Activated naive CD4-positive, alpha-beta T cell treated with anti-CD3 and anti-CD28 coated beads, Interleukin-2, amount 50 U/mL, for 24 hours (primary cell): ENCODE measurements around the gene NOTCH1.

ENCODE experiments used
- H3K27ac Mint-ChIP-seq: one replicate; pipeline ENCODE4 v1.8.0; 2021; ENCODE audit warnings: mild to moderate bottlenecking, mixed read lengths
- H3K27me3 Mint-ChIP-seq: one replicate; pipeline ENCODE4 v1.8.0; 2021; ENCODE audit warnings: mixed read lengths
- H3K36me3 Mint-ChIP-seq: one replicate; pipeline ENCODE4 v1.8.0; 2021; ENCODE audit warnings: mixed read lengths
- H3K4me1 Mint-ChIP-seq: one replicate; pipeline ENCODE4 v1.8.0; 2021; ENCODE audit warnings: mixed read lengths
- H3K4me3 Mint-ChIP-seq: one replicate; pipeline ENCODE4 v1.8.0; 2021; ENCODE audit warnings: mild to moderate bottlenecking, mixed read lengths
- H3K9me3 Mint-ChIP-seq: one replicate; pipeline ENCODE4 v1.8.0; 2021; ENCODE audit warnings: mixed read lengths

The NOTCH1 gene

DNA sequence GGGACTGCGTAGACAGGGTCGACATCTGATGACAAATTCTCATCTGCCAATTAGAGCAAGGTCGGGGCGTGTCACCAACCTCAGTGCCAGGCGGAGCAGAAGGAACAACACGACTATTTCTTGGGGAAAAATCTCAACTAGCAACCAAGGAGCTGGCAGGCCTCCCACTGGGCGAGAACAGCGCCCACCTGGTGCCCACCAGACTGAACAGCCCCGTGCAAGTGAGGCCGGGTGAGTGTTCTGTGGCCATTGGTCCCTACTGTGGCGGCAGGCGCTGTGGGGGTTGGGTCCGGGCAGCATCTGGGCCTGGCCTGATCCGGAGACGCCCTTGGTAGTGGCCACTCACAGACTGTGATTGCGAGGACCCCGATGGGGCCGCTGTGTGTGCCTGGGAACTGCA, 11.5 kb downstream of the NOTCH1 start:
- no peaks in the 10 kb centered on the region for H3K9me3 Mint-ChIP-seq
- no peaks in the 10 kb centered on the region for H3K27me3 Mint-ChIP-seq
- H3K4me1 Mint-ChIP-seq = peaks cover 66% of the 10 kb centered on the region
- peak overlapping the region; percentile 79 for H3K27ac Mint-ChIP-seq
- peak overlapping the region; percentile 79 for H3K4me3 Mint-ChIP-seq
- peaks cover 4% of the 10 kb centered on the region for H3K36me3 Mint-ChIP-seq

DNA sequence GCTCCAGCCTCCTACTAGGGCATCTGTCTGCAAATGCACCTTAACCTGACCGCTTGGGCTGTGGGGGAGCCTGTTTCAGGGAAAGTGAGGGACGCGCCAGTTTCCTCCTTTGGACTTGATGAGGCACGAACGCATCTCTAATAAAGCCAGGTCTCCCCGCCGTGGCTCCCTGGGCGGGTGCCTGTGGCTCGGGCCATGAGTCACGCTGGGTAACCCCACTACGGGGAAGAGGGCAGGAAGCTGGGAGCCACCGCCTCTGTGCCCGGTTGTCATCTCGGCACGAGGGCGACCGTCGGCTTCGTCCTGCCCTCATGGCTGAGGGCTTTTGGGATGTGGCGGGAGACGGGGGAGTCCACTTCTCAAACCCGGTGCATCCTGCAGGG, 12.1 kb downstream of the NOTCH1 start:
- peak overlapping the region; percentile 79 for H3K27ac Mint-ChIP-seq
- H3K27me3 Mint-ChIP-seq = no peaks in the 10 kb centered on the region
- peak overlapping the region; percentile 79 for H3K4me3 Mint-ChIP-seq
- peaks cover 1% of the 10 kb centered on the region for H3K36me3 Mint-ChIP-seq
- H3K4me1 Mint-ChIP-seq = peaks cover 60% of the 10 kb centered on the region
- no peaks in the 10 kb centered on the region for H3K9me3 Mint-ChIP-seq

DNA sequence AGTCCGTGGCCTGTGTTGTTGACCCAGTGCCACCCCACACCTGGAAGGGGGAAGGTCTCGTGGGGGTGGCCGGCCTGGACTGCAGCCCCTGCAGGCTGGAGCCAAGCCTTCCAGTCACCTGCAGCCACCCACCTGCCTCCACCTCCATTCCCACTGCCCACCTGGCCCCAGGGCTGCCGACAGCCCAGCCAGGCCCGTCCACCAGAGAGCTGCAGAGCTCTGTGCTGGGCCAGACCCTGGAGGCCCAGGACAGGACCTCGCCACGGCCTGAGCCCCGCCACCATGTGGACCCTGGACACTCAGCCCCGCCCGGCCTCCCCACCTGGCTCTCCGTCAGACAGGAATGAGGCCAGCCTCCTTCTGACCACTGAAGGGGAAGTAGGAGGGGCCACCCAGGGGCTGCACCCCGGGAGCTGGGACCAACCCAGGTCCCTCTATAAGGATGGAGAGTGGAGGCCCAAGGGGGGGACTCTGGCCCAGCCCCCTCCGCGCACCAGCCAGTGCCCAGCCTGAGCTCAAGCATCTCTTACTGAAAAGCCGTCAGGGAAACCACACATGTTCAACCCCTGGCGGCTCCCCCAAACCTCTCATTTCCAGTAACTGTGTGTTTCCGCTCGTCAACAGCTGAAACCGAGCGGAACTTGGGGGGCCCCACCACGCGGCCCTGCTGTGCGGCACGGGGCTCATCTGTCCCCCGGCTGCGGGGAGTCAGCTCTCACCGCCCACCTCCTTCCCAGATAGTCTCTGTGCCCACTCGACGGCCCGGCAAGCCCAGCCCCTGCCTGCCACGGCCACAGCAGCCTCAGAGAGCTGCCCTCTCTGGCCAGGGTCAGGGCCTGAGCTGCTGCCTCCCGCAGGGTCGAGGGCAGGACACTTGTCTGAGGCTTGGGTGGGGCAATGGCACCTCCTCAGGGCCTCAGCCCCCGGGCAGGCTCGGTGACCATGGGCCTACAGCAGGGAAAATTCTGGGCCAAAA, 12.8 kb downstream of the NOTCH1 start:
- Mint-ChIP-seq H3K27ac (peak overlapping the region; percentile 90), H3K4me3 (peak overlapping the region; percentile 79), H3K9me3 (no peaks in the 10 kb centered on the region), H3K36me3 (peaks cover 1% of the 10 kb centered on the region), H3K27me3 (no peaks in the 10 kb centered on the region), H3K4me1 (peaks cover 54% of the 10 kb centered on the region)

DNA sequence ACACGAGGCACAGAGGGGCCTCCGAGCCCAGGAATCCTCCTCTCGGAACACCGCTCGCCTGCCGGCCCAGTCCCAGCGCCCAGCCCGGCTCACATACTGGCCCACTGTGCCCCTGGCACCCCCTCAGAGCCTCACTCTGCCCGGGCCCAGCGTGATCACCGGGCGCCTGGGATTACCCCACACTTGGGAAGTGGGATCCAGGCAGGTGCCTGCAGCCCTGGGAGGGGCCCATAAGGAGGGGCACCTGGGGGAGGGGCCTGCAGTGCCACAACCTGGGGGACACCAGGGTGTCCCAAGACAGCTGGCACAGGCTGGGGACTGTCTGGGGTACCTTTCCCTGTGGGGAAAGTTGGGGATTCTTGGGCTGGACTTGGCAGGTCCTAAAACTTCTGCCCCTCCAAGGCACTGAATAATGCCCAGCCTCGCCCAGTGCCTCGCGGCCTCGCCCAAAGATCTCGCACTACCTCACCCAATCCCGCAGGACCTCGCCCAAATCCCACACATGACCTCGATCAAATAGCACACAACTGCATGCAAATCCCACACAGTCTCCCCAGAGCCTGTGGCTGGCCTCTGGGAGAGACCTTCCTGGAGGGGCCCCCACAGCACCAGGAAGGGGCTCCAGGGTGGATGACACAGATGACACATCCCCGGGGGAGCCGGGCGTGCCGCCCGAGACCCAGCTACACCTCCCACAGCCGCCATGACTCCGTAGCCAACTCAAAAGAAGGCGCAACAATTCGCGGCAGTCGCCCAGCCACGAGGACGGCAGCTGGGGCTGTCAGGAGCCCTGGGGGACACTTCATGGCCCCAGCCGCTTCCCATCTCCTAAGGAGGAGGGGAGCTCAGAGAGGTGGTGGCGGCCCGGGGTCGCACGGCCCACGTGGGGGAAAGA, 13.7 kb downstream of the NOTCH1 start:
- Mint-ChIP-seq H3K36me3 (peaks cover 1% of the 10 kb centered on the region), H3K9me3 (no peaks in the 10 kb centered on the region), H3K27ac (peak overlapping the region; percentile 90), H3K27me3 (no peaks in the 10 kb centered on the region), H3K4me3 (peak overlapping the region; percentile 79), H3K4me1 (peaks cover 48% of the 10 kb centered on the region)

DNA sequence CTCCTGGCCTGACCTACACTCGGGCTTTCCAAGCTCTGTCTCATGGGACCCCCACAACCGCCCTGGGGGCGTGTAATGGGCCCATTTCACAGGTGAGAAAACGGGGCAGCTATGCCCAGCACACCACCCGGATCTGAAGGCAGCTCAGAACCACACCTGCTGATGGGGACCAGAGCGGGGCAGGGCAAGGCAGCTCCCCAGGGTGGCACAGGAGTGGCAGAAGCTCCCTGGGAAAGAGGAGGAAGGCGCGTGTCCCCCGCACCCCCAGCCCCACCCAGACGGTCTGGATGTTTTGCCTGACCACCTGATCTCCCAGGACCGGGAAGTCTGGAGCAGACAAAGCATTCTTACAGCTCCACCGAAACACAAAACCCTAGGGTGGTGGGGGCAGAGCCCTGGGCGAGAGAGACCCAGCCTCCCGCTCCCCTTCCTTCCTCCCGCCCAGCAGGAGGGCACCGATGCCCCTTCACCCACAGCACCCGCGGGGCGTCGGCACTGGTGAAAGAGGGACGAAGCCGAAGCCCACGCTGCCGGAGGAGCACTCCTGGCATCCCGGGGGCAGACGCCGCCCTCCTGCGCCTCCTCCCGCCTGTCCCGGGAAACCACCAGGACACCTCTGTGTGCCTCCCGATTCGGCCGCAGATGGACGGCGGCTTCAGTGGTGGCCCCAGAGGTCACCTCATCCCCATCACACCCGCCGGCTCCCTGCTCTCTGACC, 14.5 kb downstream of the NOTCH1 start:
- Mint-ChIP-seq H3K4me3 (peak overlapping the region; percentile 55), H3K36me3 (peaks cover 1% of the 10 kb centered on the region), H3K4me1 (peaks cover 44% of the 10 kb centered on the region), H3K27me3 (no peaks in the 10 kb centered on the region), H3K27ac (peak overlapping the region; percentile 30), H3K9me3 (no peaks in the 10 kb centered on the region)

DNA sequence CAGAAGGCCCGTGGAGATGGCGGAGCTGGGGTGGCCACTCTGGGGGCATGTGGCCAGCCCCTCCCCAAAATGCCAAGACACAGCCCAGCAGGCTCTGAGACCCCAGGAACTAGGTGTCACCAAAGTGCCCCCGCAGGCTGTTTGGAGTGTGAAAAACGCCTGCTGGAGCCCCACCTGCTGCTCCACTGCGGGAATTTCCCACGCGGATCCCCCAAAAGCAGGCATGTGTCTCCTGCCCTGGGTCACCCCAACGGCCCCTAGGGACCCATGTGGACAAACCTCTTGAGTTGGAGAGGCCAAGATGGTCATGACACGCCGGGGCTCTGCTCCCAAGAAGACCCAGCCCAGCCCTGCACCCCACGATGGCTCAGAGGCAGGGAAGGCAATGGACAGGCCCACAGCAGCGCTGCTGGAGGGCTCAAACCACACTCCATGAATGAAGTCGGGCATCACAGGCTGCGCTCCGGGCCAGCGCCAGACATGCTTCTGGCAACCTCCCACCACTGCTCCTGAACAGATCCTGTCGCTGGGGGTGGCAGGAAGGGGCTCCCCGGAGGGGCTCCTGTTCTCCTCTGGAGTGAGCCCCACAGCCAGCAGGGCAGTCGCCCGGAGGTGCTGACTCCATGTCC, 15.3 kb downstream of the NOTCH1 start:
- Mint-ChIP-seq H3K9me3 (no peaks in the 10 kb centered on the region), H3K36me3 (peaks cover 1% of the 10 kb centered on the region), H3K4me3 (no peak overlapping the region), H3K27me3 (no peaks in the 10 kb centered on the region), H3K4me1 (peaks cover 44% of the 10 kb centered on the region), H3K27ac (peak overlapping the region; percentile 18)

DNA sequence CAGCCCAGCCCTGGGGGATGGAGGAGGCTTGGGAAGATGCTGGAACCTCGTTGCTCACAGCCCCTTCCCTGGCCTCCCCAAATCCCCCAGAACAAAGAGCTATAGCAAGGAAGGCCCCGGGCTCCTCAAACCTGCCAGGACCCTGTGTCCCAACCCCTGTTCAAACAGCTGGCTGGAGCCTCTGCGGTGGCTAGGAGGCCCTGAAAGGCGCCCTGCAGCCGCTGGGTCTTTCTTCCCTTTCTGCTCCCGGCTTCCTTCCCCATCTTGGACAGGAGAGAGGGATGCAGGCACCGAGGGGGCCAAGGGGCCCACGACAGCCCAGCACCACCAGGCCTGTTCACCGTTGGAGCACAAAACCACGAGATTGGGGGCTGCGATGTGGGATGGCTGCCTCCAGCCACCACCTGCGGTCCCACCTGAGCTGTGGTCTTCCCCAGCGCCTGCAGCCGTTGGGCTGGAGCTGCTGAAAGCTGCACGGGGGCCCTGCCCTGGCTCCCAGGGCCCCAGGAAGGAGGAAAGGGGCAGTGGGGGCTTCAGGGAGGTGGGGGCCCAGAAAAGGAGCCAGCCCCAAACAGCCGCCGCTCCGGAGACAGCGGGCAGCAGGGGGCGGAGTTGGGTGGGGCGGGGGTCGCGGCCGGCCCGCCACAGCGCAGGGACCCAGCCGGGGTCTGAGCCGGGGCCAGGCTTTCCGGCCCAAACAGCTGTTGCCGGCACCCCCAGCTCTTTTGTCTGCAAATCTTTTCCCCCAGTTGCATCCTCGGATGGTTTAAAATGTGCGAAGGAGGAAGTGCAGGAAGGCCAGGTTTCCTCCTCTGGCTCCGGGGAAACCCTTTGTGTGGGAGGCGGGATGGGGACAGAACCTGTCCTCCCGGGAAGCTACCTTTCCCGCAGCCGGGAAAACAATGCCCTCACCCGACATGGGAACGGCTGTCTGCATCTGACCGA, 16.1 kb downstream of the NOTCH1 start:
- H3K9me3 Mint-ChIP-seq = no peaks in the 10 kb centered on the region
- peaks cover 44% of the 10 kb centered on the region for H3K4me1 Mint-ChIP-seq
- H3K27me3 Mint-ChIP-seq = no peaks in the 10 kb centered on the region
- peak overlapping the region; percentile 70 for H3K27ac Mint-ChIP-seq
- peaks cover 1% of the 10 kb centered on the region for H3K36me3 Mint-ChIP-seq
- no peak overlapping the region for H3K4me3 Mint-ChIP-seq

DNA sequence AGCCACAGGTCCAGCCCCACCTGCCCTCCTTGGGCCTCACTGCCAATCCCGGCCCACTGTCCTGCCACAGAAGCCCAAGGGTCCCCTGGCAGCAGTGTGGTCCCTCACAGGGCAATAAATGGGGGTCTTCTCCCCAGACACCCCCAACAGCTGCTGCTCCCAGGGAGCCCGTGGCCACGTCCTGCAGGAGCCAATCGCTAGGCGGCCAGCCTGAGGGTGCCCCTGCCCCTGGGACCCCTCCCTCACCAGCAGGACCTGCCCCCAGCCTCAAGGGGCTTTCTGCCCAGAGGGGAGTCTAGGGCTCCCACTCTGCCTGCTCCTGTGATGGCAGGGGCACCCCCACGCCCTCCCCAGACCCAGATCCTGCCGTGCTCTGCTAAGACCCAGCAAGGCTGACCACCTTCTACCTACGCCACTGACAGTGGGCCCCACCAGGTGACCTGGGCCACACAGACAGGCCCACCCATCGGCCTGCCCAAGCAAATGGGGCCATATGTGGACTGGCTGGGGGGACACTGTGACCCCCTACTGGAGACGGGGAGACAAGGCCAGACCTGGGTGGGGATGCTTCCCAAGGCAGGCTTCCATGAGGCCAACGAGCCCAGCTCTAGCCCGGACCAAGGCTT, 17.0 kb downstream of the NOTCH1 start:
- peaks cover 37% of the 10 kb centered on the region for H3K4me1 Mint-ChIP-seq
- no peaks in the 10 kb centered on the region for H3K27me3 Mint-ChIP-seq
- peak overlapping the region; percentile 74 for H3K27ac Mint-ChIP-seq
- H3K9me3 Mint-ChIP-seq = no peaks in the 10 kb centered on the region
- H3K36me3 Mint-ChIP-seq = no peaks in the 10 kb centered on the region
- no peak overlapping the region for H3K4me3 Mint-ChIP-seq

DNA sequence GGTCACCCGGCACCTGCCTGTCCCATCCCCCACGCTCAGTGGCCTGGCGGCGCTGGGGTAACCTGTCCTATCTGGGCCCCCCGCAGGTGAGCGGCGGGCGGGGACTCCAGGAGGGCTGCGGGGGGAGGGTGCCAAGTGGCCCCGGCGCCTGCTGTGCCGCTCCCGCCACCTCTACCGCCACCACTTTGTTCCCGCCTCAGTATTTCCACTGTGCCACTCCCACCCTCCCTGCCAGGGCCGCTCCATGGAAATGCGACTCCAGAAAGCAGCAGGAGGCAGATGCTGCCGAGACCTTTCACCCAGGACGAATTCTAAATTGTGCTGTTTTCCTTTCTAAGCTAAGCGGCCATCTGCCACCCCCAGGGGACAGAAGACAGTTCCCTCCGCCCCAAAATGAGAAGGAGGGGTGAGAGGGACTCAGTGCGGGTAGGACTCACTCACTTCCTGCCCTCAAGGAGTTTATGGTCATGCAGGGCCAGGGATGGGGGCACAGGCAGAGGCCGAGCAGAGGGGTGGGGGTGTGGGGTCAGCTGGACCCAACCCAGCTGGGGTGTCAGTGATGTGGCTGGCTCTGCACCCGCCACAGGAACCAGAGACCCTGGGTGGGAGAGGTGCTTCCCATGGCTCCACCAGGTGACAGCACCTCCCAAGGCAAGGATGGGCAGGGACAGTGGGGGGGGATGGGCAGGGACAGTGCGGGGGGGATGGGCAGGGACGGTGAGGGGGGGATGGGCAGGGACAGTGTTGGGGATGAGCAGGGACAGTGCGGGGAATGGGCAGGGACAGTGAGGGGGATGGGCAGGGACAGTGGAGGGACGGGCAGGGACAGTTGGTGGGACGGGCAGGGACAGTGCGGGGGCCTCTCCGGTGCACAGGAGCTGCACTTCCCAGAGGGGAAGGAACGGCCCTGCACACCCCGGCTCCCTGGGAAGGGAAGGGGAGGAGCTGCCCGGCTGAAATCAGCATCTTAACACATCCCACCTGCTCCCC, 17.8 kb downstream of the NOTCH1 start:
- Mint-ChIP-seq H3K4me1 (peaks cover 29% of the 10 kb centered on the region), H3K27ac (peak overlapping the region; percentile 51), H3K4me3 (no peak overlapping the region), H3K9me3 (no peaks in the 10 kb centered on the region), H3K27me3 (no peaks in the 10 kb centered on the region), H3K36me3 (no peaks in the 10 kb centered on the region)

DNA sequence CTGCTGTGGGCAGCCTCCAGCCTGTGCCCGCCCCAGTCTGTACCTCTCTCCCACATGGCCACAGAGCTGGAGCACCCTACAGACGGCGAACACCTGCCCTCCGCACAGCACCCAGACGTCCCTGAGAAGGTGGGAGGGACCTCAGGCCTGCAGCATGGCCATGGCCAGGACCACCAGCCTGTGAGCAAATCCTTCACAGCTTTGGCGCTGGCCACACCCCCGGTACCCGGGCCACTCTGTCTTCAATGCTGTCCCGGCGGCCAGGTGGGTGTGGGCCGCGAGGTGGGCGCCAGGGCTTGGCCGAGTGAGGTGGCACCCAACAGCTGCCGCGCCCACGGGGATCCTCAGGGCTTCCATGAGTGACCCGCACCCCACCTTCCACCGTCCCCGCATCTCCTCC, 18.7 kb downstream of the NOTCH1 start:
- no peaks in the 10 kb centered on the region for H3K36me3 Mint-ChIP-seq
- H3K4me1 Mint-ChIP-seq = peaks cover 22% of the 10 kb centered on the region
- H3K27ac Mint-ChIP-seq = no peak overlapping the region
- no peaks in the 10 kb centered on the region for H3K9me3 Mint-ChIP-seq
- H3K4me3 Mint-ChIP-seq = no peak overlapping the region
- H3K27me3 Mint-ChIP-seq = no peaks in the 10 kb centered on the region

DNA sequence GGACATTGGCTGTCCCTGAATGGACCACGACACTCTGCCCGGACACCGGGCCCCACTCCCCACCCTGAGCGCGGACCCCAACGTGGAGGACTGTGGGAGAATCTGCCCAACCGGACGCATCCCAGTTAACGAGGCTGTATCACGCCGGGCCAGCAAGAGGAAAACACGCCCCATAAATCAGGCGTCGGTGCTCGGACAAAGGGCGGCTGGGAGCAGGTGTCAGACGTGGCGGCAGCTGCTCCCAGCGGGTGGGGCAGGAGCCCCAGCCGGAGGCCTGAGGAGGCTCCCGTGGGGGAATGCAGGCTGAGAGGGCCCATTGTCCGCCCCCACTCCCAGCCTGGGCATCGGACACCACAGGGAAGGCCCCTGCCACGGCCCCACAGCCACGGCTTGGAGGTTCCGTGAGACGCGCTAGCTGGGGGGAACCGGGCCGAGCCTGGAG, 19.2 kb downstream of the NOTCH1 start:
- H3K9me3 Mint-ChIP-seq = no peaks in the 10 kb centered on the region
- H3K4me1 Mint-ChIP-seq = peaks cover 17% of the 10 kb centered on the region
- no peak overlapping the region for H3K4me3 Mint-ChIP-seq
- no peaks in the 10 kb centered on the region for H3K27me3 Mint-ChIP-seq
- H3K27ac Mint-ChIP-seq = no peak overlapping the region
- H3K36me3 Mint-ChIP-seq = no peaks in the 10 kb centered on the region

DNA sequence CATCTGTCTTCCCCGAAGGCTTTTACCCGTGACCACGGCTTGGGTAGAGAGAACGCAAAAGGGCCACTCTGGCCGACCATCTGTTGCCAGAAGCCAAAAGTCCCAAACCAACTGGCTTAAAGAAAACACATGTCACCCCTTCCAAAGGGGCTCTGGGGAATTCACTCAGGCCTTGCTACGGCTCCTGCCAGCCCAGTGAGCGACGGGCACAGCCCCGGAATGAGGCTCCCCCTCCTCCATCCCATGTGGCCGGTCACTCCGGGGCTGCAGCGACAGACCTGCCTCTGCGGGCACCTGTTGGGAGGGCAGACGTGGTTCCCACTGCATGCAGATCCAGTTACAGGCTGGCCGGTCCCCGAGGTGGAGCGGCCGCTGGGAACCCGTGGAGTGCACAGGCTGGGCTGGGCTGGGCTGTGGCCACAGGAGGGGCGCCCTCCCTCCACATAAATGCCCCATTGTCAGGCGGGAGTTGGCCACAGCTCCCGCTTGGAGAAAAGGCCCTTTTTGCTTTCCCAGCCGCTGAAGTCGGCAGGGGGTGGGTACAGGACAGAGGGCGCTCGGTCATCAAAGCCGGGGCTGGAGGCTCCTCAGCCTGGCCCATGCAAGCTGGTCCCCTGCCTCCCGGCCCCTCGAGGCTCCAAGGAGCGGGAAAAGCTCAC, 19.9 kb downstream of the NOTCH1 start:
- no peaks in the 10 kb centered on the region for H3K9me3 Mint-ChIP-seq
- no peaks in the 10 kb centered on the region for H3K27me3 Mint-ChIP-seq
- H3K36me3 Mint-ChIP-seq = no peaks in the 10 kb centered on the region
- no peak overlapping the region for H3K4me3 Mint-ChIP-seq
- H3K27ac Mint-ChIP-seq = no peak overlapping the region
- peaks cover 13% of the 10 kb centered on the region for H3K4me1 Mint-ChIP-seq
